HG03066 (cell line): ENCODE measurements around the gene TEX264.

Experiments
- ATAC-seq: cut with Tn5 transposase; IDR thresholded peaks from one replicate; pipeline ENCODE4 v1.9.1; 2021; ENCODE audit warnings: low read depth; ENCODE audit not compliant: unreplicated experiment

TEX264 gene

DNA sequence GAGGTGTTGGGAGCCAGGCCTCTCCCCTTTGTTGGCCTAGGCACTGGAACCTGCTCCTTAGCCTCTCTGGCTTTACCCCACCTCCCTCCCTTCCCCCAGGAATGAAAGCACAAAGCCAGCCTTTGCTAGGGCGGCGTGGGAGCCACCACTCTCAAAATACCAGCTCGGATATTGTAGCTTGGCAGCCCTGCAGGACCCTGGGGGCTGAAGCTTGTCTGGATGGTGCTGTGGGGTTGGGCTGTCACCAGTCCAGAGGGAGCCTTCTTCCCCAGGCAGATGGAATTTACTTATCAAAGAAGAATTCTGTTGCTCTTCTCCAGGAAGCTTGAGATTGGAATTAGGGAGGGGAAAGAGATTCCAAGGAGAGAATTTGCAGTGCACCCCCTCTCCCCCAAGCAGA is 20.9 kb downstream of the TEX264 start:
- no peak for ATAC-seq

DNA sequence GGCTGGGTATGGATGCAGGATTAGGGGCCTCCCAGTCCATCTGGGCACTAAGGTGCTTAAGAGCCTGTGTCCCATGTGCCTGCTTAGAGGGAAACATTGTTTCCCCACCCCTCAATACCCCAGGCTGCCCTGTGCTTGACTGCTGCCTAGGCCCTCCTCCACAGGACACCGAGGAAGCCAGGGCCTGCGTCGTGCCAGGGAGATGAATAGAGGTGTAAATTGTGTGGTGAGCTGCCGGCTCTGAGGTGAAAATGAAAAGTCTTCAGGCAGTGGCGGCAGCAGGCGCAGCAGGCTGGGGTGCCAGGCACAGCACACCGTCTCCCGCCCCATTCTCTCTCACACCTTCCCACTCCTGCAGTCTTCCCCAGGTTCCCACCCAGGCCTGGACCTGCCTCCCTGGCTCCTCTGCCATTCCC is 21.9 kb downstream of the TEX264 start:
- no peak for ATAC-seq

DNA sequence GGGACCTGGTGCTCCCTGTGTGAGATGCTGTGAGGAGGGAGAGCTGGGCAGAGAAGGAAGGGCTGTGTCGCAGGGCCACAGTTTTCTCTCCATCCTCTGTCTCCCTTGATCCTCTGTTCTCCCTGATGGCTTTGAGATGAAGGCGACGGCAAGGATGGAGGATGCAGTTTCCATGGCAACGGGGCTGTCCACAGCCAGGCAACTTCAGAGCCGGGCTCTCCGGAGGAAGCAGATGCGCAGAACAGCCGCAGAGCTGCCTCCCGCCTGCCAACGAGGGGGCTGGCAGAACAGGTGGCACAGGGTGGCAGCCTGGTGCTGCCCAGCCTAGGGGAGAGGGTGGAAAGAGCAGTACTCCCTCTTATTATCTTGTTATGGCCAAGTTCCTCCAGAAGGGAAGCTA is 25.9 kb downstream of the TEX264 start:
- ATAC-seq: no peak

DNA sequence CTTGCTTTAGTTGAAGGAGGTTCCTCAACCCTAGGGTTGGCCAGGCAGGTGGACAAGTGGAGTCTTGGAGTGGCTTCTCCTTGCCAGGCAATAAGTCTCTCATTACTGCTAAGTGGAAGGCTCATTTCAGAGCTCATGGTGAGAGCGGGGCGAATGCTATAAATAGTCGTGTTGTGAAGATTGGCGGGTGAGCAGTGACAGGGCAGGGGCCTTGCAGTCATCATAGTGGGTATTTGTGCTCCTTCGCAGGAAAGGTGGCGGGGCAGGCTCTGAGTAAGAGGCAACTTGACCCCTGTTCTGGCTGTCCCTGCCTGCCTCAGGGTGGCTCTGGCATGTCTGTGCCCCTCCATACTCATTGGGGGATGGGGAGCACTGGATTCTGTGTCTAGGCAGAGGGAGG is 27.2 kb downstream of the TEX264 start:
- no peak for ATAC-seq

DNA sequence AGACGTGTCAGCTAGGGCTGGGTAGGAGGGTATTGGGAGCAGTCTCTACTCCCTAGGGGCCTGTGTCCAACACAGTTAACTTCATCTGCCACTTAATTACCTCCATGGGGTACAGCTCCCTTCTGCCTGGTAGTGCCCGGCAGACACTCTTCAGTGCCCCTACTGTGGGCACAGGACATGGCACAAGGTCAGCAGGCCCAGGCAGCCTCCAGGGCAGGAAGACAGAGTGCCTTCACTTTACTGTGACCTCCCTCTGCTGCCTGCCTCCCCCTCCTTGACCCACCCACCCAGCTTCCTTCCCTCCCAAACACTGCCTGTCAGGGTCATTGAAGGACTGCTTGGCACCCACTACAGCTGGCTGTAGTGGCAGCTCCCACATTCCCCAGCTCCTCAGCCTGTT is 29.4 kb downstream of the TEX264 start:
- ATAC-seq: no peak

DNA sequence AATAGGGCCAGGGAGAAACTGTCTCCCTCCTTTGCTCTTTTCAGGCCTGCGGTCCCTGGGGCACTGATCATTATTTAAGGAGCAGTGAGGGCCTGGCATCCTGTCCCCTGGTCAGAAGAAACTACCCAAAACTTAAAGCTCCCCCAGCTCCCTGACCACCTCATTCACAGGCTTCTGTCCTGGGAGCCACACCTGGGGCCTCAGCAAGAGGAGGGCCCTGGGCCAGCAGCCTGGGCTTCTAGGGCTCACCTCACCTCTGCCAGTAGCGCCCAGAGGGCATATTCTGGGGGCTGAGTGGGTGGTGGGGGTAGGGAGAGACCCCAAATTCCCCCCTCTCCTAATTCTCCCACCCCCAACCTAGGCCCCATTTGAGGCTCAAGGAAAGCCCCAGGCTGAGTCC is 31.1 kb downstream of the TEX264 start:
- no peak for ATAC-seq

DNA sequence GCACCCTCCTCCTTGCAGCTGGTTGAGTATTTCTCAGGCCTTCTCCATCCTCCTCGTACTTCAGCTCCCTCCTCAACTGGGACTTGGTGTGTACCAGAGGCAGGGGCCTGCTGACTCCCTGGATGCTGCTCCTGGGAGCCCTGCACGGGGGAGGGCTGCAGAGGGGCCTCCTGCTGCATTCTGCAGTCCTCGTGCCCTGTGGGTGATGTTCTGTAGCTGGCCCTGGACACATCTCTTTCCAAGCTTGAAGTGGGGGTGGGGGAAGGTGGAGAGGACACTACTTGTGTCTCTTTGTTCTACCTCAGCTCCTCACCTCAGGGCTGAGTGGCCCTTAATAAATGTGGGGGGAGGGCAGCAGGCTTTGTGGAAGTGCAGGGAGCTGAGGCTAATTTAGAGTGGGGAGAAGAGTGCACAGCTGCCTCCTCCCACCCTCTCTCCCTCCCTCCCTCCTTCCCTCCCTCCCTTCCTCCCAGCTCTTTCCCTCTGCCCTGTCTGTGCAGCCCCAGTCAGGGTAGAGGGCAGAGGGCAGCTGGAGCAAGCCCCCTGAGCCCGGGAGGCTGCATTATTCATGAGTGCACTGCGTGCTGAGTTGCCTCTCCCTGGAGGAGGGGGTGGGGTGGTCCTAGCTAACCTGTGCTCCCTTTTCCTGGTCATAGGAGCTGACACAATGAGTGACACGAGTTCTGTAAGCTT is 32.2 kb downstream of the TEX264 start:
- ATAC-seq: no peak

DNA sequence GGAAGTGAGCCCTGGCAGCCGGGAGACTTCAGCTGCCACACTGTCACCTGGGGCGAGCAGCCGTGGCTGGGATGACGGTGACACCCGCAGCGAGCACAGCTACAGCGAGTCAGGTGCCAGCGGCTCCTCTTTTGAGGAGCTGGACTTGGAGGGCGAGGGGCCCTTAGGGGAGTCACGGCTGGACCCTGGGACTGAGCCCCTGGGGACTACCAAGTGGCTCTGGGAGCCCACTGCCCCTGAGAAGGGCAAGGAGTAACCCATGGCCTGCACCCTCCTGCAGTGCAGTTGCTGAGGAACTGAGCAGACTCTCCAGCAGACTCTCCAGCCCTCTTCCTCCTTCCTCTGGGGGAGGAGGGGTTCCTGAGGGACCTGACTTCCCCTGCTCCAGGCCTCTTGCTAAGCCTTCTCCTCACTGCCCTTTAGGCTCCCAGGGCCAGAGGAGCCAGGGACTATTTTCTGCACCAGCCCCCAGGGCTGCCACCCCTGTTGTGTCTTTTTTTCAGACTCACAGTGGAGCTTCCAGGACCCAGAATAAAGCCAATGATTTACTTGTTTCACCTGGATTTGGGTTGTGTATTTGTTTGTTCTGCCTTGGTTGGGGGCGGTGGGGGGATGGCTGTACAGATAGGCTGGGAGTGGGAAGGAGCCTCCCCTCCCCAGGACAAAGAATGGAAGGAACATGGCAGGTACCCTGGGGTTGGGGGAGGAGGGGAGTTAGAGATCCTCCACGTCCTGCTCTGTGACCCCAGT is 32.9 kb downstream of the TEX264 start:
- ATAC-seq: no peak

DNA sequence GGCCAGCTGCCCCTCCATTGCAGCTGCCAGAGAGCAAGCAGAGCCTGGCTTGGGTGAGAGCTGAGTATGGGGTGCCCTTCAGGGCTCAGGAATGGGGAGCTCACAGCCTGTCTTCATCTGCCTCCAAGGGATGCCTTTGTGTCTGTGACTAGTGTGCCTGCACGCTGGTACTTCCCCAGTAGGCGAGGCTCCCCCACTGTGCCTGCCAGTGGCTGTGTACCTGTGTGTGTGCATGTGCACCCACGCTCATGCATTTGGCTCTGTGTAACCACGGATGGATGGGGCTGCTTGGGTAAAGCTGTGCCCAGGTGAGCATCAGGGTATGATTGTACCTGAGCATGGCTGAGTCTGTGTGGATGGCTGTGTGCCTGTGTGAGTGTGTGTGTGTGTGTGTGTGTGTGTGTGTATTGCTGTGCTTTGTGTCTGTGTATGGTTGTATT is 33.5 kb downstream of the TEX264 start:
- no peak for ATAC-seq

DNA sequence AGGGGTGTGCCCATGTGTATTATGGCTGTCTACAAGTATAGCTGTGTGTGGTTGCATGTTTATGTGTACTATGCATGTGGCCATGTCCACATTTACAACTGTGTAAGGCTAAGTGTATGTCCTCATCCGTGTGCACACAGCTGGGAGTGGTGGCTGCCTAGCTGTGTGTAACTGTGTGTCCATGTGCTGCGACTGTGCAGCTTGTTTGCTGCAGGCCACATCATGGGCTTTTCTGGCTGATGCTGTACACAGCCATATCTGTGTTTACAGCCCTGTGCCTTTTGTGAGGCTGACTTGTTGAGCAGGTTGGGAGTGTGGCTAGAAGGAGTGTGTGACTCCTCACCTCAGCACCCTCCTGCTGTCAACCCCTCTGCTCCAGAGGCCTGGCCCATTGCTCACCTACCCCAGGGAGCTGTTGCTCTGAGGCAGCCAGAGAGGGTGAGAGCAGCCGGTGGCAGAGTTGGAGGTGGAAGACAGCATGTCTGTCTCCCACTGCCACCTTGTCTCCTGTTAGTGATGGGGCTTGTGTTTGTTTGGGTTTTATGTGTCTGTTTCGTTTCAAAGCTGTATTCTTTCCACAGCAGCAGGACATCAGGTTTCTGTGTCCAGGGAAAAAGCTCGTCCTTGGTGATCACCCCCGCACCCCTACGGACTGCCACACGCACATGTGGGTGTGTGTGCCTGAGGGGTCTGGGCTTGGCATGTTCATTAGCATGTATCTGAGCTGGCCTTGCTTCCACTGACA is 34.4 kb downstream of the TEX264 start:
- ATAC-seq: no peak

DNA sequence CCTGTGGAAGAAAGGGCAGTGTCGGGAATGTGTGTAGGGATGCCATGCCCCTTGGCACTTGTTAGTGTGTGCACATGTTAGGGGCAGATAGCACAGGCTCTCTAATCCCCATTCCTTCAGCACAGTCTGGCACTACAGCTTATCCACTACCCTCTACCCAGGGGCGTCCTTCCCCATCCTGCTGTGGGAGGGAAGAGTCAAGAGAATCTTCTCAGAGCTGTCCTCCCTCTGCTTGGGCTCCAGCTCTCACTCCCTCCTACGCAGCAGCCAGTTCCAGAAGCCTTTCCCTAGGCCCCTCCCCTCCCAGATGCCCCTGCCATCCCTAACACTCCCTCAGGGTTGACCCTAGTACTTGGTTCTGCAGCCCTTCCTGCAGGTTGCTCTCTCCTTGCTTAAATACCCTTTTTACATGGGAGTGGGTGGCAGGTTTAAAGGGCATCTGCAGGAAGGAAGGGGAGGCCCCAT is 35.0 kb downstream of the TEX264 start:
- ATAC-seq: no peak

DNA sequence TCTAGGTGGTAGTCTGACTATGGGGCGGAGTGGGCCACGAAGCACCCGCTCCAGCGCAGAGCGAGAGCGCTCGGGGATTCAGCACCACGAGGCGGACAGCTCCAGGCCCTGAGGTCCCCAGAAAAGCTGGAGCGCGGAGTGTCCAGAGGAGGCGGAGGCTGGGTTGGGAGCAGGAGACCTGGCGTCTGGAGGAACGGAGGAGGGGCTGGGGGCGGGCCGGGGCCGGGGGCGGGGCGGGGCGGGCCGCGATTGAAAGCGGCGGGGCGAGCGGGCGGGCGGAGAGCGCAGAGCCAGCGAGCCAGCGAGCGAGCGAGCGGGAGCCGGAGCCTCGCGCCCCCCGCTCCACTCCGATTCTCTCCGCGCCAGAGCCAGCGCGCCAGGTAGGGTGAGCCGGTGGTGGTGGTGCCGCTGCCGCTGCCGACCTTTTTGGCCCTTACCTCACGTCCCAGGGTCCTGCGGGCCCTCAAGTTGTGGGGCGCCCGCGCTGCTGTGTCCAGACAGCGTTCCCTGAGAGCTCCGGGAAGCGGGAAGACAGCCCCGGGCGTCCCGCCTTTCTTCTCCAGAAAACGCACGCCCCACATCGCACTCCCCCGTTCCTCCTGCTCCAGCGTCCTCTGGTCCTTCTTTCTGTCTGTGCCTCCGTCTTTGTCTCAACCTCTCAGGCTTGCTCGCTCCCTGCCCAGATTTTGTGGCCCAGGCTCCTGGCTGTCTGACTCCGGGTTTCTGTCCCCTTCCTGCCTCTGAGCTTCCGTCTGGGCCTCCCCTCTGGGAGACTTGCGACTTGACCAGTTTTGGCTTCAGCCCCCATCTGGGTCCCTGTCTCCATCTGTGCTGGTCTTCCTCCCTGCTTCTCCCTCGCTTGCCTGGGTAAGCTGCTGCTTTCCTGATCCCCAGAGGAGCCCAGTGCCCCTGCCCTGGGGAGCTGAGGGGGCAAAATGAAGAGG is 36.0 kb downstream of the TEX264 start, which contains the start of gene GRM2:
Gene GRM2, plus strand, starts transcription at position 281 of the 944 bp plus-strand sequence. CDS start 1,916 bp downstream, outside the sequence.
- ATAC-seq: no peak

DNA sequence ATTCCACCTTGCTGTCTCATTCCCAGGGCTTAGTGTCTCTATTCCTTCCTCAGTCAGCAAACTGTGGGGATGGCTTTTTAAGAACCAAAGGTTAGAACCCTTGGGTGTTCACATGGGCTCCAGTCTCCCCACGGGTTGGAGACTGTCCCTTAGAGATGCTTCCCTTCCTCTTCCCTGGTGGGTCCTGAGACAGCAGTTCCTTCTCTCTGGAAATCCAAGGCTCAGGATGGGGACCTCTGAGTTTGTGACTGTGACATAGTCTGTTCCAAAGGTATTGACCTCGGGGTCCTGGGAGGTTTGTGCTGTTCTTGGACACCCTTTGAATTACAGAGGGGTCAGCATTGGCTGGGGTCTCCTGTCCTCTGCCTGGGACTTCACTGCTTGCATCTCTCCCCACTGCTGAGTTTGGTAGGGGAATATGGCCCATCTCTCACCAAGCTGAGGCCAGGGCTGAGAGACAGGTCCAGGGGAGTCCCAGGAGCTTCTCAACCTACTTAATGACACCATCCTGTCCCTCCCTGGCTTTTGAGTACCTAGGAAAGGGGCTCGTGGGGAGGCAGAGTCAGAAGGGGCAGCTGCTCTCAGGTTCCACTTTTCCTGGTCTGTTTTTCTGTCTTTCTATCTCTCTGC is 37.3 kb downstream of the TEX264 start:
- ATAC-seq: no peak

DNA sequence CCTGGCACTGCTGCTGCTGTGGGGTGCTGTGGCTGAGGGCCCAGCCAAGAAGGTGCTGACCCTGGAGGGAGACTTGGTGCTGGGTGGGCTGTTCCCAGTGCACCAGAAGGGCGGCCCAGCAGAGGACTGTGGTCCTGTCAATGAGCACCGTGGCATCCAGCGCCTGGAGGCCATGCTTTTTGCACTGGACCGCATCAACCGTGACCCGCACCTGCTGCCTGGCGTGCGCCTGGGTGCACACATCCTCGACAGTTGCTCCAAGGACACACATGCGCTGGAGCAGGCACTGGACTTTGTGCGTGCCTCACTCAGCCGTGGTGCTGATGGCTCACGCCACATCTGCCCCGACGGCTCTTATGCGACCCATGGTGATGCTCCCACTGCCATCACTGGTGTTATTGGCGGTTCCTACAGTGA is 38.0 kb downstream of the TEX264 start:
- no peak for ATAC-seq

DNA sequence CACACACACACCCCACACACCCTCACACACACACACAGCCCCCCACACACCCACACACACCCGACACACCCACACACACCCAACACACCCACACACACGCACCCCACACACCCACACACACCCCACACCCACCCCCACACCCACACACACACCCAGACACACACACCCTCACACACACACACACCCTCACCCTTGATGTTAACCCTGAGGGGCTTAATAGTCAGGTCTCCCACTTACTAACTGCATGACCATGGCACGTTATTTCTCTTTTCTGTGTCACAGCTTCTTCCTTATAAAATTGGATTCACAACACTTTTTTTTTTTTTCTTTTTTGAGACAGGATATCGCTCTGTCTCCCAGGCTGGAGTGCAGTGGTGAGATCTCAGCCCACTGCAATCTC is 38.6 kb downstream of the TEX264 start:
- ATAC-seq: no peak

DNA sequence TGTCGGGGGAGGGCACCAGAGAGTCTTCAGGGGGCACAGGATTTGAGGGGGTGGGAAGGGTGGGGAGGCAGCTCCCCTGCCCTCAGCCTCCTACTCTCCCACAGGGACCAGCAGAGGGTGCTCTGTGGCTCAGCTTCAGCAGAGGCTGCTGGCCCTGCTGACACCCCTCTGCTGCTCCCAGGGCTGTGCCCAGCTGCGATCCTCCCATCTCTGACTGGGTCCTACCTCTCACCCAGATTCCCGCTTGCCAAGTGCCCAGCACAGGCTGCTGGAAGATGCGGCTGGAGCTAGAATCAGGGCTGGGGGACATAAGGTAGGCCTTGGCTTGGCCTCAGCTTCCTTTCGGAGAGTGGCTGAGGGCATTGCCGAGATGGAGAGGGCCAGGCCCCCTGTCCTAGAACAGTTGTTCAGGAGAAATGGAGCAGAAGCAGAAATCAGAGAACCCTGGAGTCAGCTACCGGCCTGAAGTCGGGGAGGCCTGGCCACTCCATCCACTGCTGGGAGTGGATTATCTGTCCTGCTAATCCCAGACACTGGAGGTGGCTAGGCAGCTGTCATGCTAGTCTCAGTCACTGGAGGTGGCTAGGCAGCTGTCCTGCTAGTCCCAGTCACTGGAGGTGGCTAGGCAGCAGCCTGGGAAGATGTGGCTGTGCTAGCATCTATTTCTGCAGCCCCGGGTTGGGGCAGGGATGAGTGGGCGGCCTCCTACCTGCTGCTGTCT is 39.7 kb downstream of the TEX264 start:
- no peak for ATAC-seq

DNA sequence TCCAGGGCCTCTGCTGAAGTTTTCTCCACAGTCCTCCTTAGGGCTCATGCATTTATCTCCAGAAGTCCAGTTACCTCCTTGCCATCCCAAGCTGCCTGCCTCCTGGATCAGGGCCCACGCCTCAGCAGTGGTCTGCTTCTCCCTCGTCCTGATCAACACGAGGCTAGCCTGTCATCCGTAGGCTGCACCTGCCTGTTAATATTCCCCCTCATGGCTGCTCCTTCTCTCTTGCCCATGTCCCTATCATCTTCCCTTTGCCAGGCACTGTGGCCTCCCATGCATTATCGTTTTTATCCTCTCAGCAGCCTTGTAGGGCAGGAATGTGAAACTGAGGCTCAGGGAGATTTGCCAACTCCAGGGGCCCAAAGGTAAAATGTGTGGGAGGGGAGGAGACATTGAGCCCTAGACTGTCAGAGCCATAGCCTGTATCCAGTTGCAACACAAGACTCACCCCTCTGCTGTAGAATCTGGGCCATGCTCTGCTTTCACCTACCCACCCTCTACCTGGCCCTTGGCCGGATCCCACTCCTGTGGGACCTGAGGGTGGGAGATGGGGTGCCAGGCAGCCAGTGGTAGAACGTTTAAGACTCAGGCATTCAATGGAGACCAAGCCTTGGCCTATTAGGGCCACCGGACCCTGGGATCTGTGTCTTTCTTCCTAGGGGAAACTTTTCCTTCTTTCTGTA is 40.4 kb downstream of the TEX264 start:
- ATAC-seq: no peak

DNA sequence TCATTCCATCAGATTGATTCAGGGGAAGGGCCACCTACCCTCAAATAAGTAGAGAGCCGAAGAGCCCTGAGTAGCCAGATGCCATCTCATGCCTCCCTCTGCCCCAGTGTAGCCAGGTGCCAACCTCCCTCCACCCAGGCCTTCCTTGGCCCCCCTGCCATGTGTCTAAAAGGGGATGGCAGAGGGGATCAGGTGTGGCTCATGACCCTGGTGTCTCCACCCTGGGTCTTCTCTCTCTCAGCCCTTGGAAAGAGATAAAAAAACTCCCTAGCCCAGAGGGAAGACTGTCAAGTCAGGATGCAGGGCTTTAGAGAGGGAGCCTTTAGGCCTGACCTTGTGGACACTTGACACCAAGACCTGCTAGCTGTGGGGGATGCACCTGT is 41.0 kb downstream of the TEX264 start:
- ATAC-seq: no peak

DNA sequence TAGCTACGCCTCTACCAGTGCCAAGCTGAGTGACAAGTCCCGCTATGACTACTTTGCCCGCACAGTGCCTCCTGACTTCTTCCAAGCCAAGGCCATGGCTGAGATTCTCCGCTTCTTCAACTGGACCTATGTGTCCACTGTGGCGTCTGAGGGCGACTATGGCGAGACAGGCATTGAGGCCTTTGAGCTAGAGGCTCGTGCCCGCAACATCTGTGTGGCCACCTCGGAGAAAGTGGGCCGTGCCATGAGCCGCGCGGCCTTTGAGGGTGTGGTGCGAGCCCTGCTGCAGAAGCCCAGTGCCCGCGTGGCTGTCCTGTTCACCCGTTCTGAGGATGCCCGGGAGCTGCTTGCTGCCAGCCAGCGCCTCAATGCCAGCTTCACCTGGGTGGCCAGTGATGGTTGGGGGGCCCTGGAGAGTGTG is 41.5 kb downstream of the TEX264 start:
- ATAC-seq: no peak
